ENCODE measurements around the gene ZDHHC24. TPM values are rescaled to one million over a fixed set of nuclear protein-coding genes. Genes with fewer than 3 reads are reported as not detected.

ZDHHC24 gene
- total and polyA plus RNA-seq, 10 of the 15 experiments (the other 5 are each of a cell fraction or from before 2014, with no cell fraction given): 0.86 to 17.5 (median 6.8) TPM

DNA sequence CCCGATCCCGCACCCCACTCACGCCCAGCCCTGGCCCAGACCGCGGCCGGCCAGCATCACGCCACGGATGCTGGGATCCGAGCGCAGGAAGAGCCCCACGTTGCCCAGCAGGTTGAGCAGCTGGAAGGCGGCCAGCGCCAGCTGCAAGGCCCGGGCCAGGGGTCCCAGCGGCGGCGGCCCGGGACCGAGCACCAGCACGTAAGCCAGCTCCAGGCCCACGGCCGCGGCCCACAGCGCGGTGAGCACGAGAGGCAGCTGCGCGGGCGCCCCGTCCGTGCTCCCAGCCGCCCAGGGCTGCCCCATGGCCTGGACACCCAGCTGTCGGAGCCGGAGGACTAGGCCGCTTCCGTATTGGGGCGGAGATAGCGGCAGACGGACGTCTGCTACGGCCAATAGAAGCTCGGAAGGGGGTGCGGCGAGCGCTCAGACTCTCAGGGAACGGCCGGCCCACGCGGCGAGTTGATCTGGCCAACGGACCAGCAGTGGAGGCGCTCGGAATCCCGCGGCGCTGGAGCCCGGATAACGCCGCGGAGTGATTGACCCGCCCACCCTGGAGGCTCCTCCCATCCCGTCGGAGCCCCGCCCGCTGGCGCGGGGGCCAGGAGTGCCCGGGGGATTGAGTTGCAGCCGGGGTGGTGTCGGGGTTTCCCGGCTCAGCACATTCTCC, at the start of gene ZDHHC24 (continued):
- TF ChIP-seq EZH2 (IDR thresholded peaks at IDR 0.05; ENCODE audit: borderline replicate concordance, control insufficient read depth, low read depth, low read length) (no peak), NFYB (IDR thresholded peaks at IDR 0.05; ENCODE audit: insufficient read depth, low read depth, low read length) (peak; percentile 79), MEF2A (IDR thresholded peaks at IDR 0.05; ENCODE audit: insufficient read depth, low read depth, low read length) (no peak), NFYA (IDR thresholded peaks at IDR 0.05; ENCODE audit: borderline replicate concordance, low read depth, low read length) (0 out of 2 replicates have a peak, but pooled peaks have one; percentile 5), IKZF2 (IDR thresholded peaks at IDR 0.05) (peak; percentile 37 to 44; a peak in 2 of 4 replicates), SMARCA5 (IDR thresholded peaks at IDR 0.05) (0 out of 2 replicates have a peak, but pooled peaks have one; percentile 47), E2F8 (IDR thresholded peaks at IDR 0.05; ENCODE audit: low read depth, partially characterized antibody) (no peak), SUZ12 (IDR thresholded peaks at IDR 0.05; ENCODE audit: unreplicated experiment) (no peak), WRNIP1 (IDR thresholded peaks at IDR 0.05; ENCODE audit: borderline replicate concordance, low read depth, low read length) (no peak), CREB1 (IDR thresholded peaks at IDR 0.05; ENCODE audit: low read depth) (peak; percentile 73; the same call in 1 of the 2 replicates), PML (IDR thresholded peaks at IDR 0.05; ENCODE audit: low read length) (no peak), IRF3 (IDR thresholded peaks at IDR 0.05) (peak; percentile 62), RELA (IDR thresholded peaks at IDR 0.05; ENCODE audit: borderline replicate concordance, partially characterized antibody) (peak; percentile 18), YY1 (IDR thresholded peaks at IDR 0.05; ENCODE audit: low read depth, low read length) (peak; percentile 24; the same call in 1 of the 2 replicates), CHD2 (IDR thresholded peaks at IDR 0.05; ENCODE audit: borderline replicate concordance, low read depth, low read length) (peak; percentile 85), STAT1 (conservative IDR thresholded peaks at IDR 0.05) (0 out of 2 replicates have a peak, but pooled peaks have one; percentile 71)
- TF ChIP-seq, protein P1, sequence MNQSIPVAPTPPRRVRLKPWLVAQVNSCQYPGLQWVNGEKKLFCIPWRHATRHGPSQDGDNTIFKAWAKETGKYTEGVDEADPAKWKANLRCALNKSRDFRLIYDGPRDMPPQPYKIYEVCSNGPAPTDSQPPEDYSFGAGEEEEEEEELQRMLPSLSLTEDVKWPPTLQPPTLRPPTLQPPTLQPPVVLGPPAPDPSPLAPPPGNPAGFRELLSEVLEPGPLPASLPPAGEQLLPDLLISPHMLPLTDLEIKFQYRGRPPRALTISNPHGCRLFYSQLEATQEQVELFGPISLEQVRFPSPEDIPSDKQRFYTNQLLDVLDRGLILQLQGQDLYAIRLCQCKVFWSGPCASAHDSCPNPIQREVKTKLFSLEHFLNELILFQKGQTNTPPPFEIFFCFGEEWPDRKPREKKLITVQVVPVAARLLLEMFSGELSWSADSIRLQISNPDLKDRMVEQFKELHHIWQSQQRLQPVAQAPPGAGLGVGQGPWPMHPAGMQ (IDR thresholded peaks at IDR 0.05; ENCODE audit: borderline replicate concordance): no peak
- TF ChIP-seq, protein P2, sequence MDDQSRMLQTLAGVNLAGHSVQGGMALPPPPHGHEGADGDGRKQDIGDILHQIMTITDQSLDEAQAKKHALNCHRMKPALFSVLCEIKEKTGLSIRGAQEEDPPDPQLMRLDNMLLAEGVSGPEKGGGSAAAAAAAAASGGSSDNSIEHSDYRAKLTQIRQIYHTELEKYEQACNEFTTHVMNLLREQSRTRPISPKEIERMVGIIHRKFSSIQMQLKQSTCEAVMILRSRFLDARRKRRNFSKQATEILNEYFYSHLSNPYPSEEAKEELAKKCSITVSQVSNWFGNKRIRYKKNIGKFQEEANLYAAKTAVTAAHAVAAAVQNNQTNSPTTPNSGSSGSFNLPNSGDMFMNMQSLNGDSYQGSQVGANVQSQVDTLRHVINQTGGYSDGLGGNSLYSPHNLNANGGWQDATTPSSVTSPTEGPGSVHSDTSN (IDR thresholded peaks at IDR 0.05; ENCODE audit: insufficient replicate concordance, low read depth, low read length): peak; percentile 94
- TF ChIP-seq, protein P3, sequence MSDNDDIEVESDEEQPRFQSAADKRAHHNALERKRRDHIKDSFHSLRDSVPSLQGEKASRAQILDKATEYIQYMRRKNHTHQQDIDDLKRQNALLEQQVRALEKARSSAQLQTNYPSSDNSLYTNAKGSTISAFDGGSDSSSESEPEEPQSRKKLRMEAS (IDR thresholded peaks at IDR 0.05; ENCODE audit: low read depth, low read length): peak; percentile 52; the same call in 1 of the 2 replicates

Data from GM12878 (cell line).